Thyroid gland (tissue), 4 donors: ENCODE results near the gene COL8A1. TPM values are rescaled to one million over a fixed set of nuclear protein-coding genes. Genes with fewer than 3 reads are reported as not detected.

ENCODE experiments used
- DNase-seq, 2 donors: peaks; one replicate each; pipeline ENCODE4 v3.0.0-alpha.2; 2019
- H3K27ac ChIP-seq, 3 donors: fragments of 200-600 bp; sonication (generic); 1 replicate in 2 of 3; 2 replicates in 1 of 3; pipeline ENCODE4 v1.5.1; 2016 to 2019; ENCODE audit warnings: mild to moderate bottlenecking in 1 of 3, moderate library complexity in 1 of 3
- H3K27me3 ChIP-seq: fragments of 200-600 bp; sonication (generic); one replicate; pipeline ENCODE4 v1.5.1; 2019
- H3K36me3 ChIP-seq, 2 donors: fragments of 200-600 bp; sonication (generic); one replicate each; pipeline ENCODE4 v1.5.1; 2016 to 2019
- H3K4me1 ChIP-seq, 2 donors: fragments of 200-600 bp; sonication (generic); one replicate each; pipeline ENCODE4 v1.5.1; 2017 to 2019
- H3K4me3 ChIP-seq, 3 donors: fragments of 200-600 bp; sonication (generic); replicated peaks in 1 of 3; 1 replicate in 2 of 3; 2 replicates in 1 of 3; pipeline ENCODE4 v1.5.1; 2016; ENCODE audit warnings: mild to moderate bottlenecking in 1 of 3
- H3K9me3 ChIP-seq: fragments of 200-600 bp; sonication (generic); one replicate; pipeline ENCODE4 v1.5.1; 2017
- CTCF ChIP-seq, 6 experiments: fragments of 200-600 bp in 3 of 6; fragments of 450-650 bp in 3 of 6; sonication (generic) in 3 of 6; IDR thresholded peaks; one replicate each; pipeline ENCODE4 v1.5.1; 2016 to 2019; ENCODE audit warnings: antibody characterized with exemption in 6 of 6, mild to moderate bottlenecking in 2 of 6, inconsistent platforms in 1 of 6, moderate library complexity in 1 of 6
- POLR2A ChIP-seq, 2 donors: fragments of 450-650 bp; IDR thresholded peaks; one replicate each; pipeline ENCODE4 v1.6.1; 2017; ENCODE audit warnings: antibody characterized with exemption in 2 of 2, mild to moderate bottlenecking in 2 of 2, moderate library complexity in 1 of 2
- WGBS, 2 donors: methylation state at CpG; one replicate each; pipeline ENCODE4 v1.1.5; 2017; 5-methylcytosine and 5-hydroxymethylcytosine counted together
- intact Hi-C: fragments of 100-400 bp; cut with DNase I; formaldehyde crosslinking; loops from one replicate; pipeline ENCODE4 v1.15.1; 2023
- total RNA-seq, 4 donors: library from RNA; depleted of rRNA; stranded (reverse); fragments of >200 nt; gene quantifications; one replicate each; pipeline ENCODE4 v1.2.3, GENCODE V29; 2016

Gene COL8A1
- total RNA-seq, 4 donors from 2014 or later, result 65.6 to 156 (median 95.6) TPM

GRCh38 chr3:99772171-99772570 is 133.8 kb downstream of the COL8A1 start:
- H3K9me3 ChIP-seq, result no peaks in the 10 kb centered on the region
- no peaks in the 10 kb centered on the region for H3K27me3 ChIP-seq
- no peak overlapping the region for H3K4me3 ChIP-seq
- 95% methylated on average over 3 of the region's 3 CpGs for WGBS, 2 donors
- intact Hi-C loops, result no loop called here
- no peak overlapping the region for H3K27ac ChIP-seq
- TF ChIP-seq CTCF (IDR thresholded peaks at IDR 0.05), result no peak
- DNase-seq, result no peak
- no peaks in the 10 kb centered on the region for H3K4me1 ChIP-seq
- no peaks in the 10 kb centered on the region for H3K36me3 ChIP-seq

- no peak for DNase-seq
- no peak overlapping the region for H3K27ac ChIP-seq
- H3K9me3 ChIP-seq, result no peaks in the 10 kb centered on the region
- TF ChIP-seq CTCF (IDR thresholded peaks at IDR 0.05) (no peak), POLR2A (IDR thresholded peaks at IDR 0.05) (no peak)
- no peaks in the 10 kb centered on the region for H3K4me1 ChIP-seq
- no peaks in the 10 kb centered on the region for H3K27me3 ChIP-seq
- WGBS, 2 donors, result 75 to 88% methylated on average over 1 of the region's 1 CpG
- no peaks in the 10 kb centered on the region for H3K36me3 ChIP-seq
- intact Hi-C loops, result no loop called here
- no peak overlapping the region for H3K4me3 ChIP-seq
Measured at GRCh38 chr3:99772671-99773070, 134.3 kb downstream of the COL8A1 start.

- DNase-seq, result no peak
- Histone ChIP-seq H3K36me3 (no peaks in the 10 kb centered on the region), H3K4me1 (no peaks in the 10 kb centered on the region), H3K4me3 (no peak overlapping the region), H3K9me3 (no peaks in the 10 kb centered on the region), H3K27me3 (no peaks in the 10 kb centered on the region), H3K27ac (no peak overlapping the region)
- TF ChIP-seq CTCF (IDR thresholded peaks at IDR 0.05) (no peak), POLR2A (IDR thresholded peaks at IDR 0.05) (no peak)
- 70 to 77% methylated on average over 1 to 2 of the region's 2 CpGs for WGBS, 2 donors
- intact Hi-C loops, result no loop called here
Measured at GRCh38 chr3:99774467-99774866, 136.1 kb downstream of the COL8A1 start.

GRCh38 chr3:99776516-99777209 is 138.3 kb downstream of the COL8A1 start:
- 82 to 87% methylated on average over 5 of the region's 5 CpGs for WGBS, 2 donors
- Histone ChIP-seq H3K4me1 (no peaks in the 10 kb centered on the region), H3K27me3 (no peaks in the 10 kb centered on the region), H3K9me3 (no peaks in the 10 kb centered on the region), H3K4me3 (no peak overlapping the region), H3K36me3 (no peaks in the 10 kb centered on the region), H3K27ac (no peak overlapping the region)
- TF ChIP-seq POLR2A (IDR thresholded peaks at IDR 0.05), result no peak
- TF ChIP-seq CTCF (IDR thresholded peaks at IDR 0.05), result no peak
- intact Hi-C loops, result no loop called here
- no peak for DNase-seq

- no peaks in the 10 kb centered on the region for H3K4me1 ChIP-seq
- intact Hi-C loops, result no loop called here
- H3K9me3 ChIP-seq, result no peaks in the 10 kb centered on the region
- no peak overlapping the region for H3K4me3 ChIP-seq
- no peak overlapping the region for H3K27ac ChIP-seq
- no peaks in the 10 kb centered on the region for H3K27me3 ChIP-seq
- H3K36me3 ChIP-seq, result no peaks in the 10 kb centered on the region
- TF ChIP-seq POLR2A (IDR thresholded peaks at IDR 0.05), result no peak
- TF ChIP-seq CTCF (IDR thresholded peaks at IDR 0.05), result no peak
- DNase-seq, result no peak
- 91 to 94% methylated on average over 2 of the region's 2 CpGs for WGBS, 2 donors
Measured at GRCh38 chr3:99777210-99777549, 138.8 kb downstream of the COL8A1 start.
